K562 (cell line): ENCODE data around the gene DHRS13. TPM values are rescaled to one million over a fixed set of nuclear protein-coding genes. Genes with fewer than 3 reads are reported as not detected.
A peak's percentile ranks its signal among the peaks of the same experiment; 100 is the strongest.

Experiments
- ATAC-seq: fragments of 200-7000 bp; cut with Tn5 transposase; 3 replicates; pipeline ENCODE4 v1.9.1; 2020; ENCODE audit warnings: moderate library complexity
- BruUV-seq: library from RNA; stranded (reverse); fragments of 400-500 nt; replicated peaks from 2 replicates; lab custom pipeline; 2021; lab: Mats Ljungman, UMichigan
- CTCF ChIA-PET: fragments of 300-600 bp; formaldehyde crosslinking; extraction: SDS; loops from one replicate; lab custom pipeline; 2021; ENCODE audit warnings: low intra/inter-chr PET ratio; lab: Yijun Ruan, JAX
- POLR2A ChIA-PET: fragments of 300-600, 350-650 bp; sonication (Branson Sonifier 250); formaldehyde crosslinking; extraction: SDS; loops from one replicate; lab custom pipeline; 2021; ENCODE audit warnings: antibody characterized with exemption, inconsistent platforms; lab: Yijun Ruan, JAX
- DNase-seq, 4 experiments: peaks; one replicate each; pipeline versions ENCODE4 v3.0.0 to v3.0.0-alpha.2; 2011 to 2018; ENCODE audit warnings: low spot score in 3 of 4, mixed read lengths in 3 of 4; ENCODE audit errors: extremely low read depth in 1 of 4
- FAIRE-seq: peaks from 2 replicates; lab custom pipeline; 2011; peaks lifted over from hg19 to GRCh38; lab: Jason Lieb, UNC
- H2AFZ ChIP-seq: 2 replicates; pipeline ENCODE4 v1.6.0; 2011; ENCODE audit warnings: low read depth, low read length, control low read depth, inconsistent platforms
- H3K27ac ChIP-seq: fragments of 200-600 bp; 3 replicates; pipeline ENCODE4 v1.8.0; 2011; ENCODE audit warnings: low read depth, mild to moderate bottlenecking, control low read depth, inconsistent platforms, low read length, moderate library complexity, mixed read lengths; ENCODE audit errors: extremely low read depth
- H3K27me3 ChIP-seq, 2 experiments: fragments of 300-600 bp in 1 of 2; 2 replicates in 1 of 2; 3 replicates in 1 of 2; pipeline versions ENCODE4 v1.6.0 to v1.8.0; 2011; ENCODE audit warnings: inconsistent platforms in 2 of 2, low read length in 2 of 2, mild to moderate bottlenecking in 1 of 2, mixed read lengths in 1 of 2, moderate library complexity in 1 of 2; ENCODE audit not compliant: control insufficient read depth in 2 of 2, insufficient read depth in 2 of 2
- H3K36me3 ChIP-seq: fragments of 300-600 bp; 3 replicates; pipeline ENCODE4 v1.8.0; 2011; ENCODE audit warnings: mild to moderate bottlenecking, low read length, inconsistent platforms; ENCODE audit not compliant: control insufficient read depth, insufficient read depth
- H3K4me1 ChIP-seq, 2 experiments: fragments of 200-600 bp in 1 of 2; replicated peaks in 1 of 2; 2 replicates in 1 of 2; 3 replicates in 1 of 2; pipeline versions ENCODE4 v1.5.1 to v1.8.0; 2011; ENCODE audit warnings: inconsistent platforms in 2 of 2, low read length in 2 of 2, mild to moderate bottlenecking in 1 of 2, mixed read lengths in 1 of 2, moderate library complexity in 1 of 2; ENCODE audit not compliant: control insufficient read depth in 2 of 2, insufficient read depth in 2 of 2
- H3K4me2 ChIP-seq: 2 replicates; pipeline ENCODE4 v1.6.1; 2011; ENCODE audit warnings: low read length, control low read depth, inconsistent platforms, mixed read lengths; ENCODE audit not compliant: insufficient read depth
- H3K4me3 ChIP-seq: fragments of 200-600 bp; sonication (generic), shearing (Covaris generic); 2 replicates; pipeline ENCODE4 v1.5.1; 2016; ENCODE audit warnings: control low read depth, inconsistent platforms
- H3K79me2 ChIP-seq: fragments of 200-600 bp; 3 replicates; pipeline ENCODE4 v1.8.0; 2011; ENCODE audit warnings: low read length, inconsistent platforms; ENCODE audit not compliant: control insufficient read depth, insufficient read depth
- H3K9ac ChIP-seq, 2 experiments: 2 replicates each; pipeline versions ENCODE4 v1.6.0 to v1.6.1; 2011; ENCODE audit warnings: low read depth in 2 of 2, low read length in 2 of 2, control low read depth in 1 of 2, inconsistent platforms in 1 of 2, mild to moderate bottlenecking in 1 of 2, mixed read lengths in 1 of 2; ENCODE audit not compliant: insufficient read depth in 1 of 2
- H3K9me1 ChIP-seq: one replicate; pipeline ENCODE4 v1.6.0; 2011; ENCODE audit warnings: inconsistent platforms, mild to moderate bottlenecking, low read length, moderate library complexity; ENCODE audit not compliant: control insufficient read depth, insufficient read depth
- H3K9me3 ChIP-seq: replicated peaks from 2 replicates; pipeline ENCODE4 v1.5.1; 2011; ENCODE audit warnings: low read depth, low read length, inconsistent platforms; ENCODE audit not compliant: control insufficient read depth, insufficient read depth
- H4K20me1 ChIP-seq: replicated peaks from 2 replicates; pipeline ENCODE4 v1.6.1; 2011; ENCODE audit warnings: low read length, inconsistent platforms, mixed read lengths; ENCODE audit not compliant: control insufficient read depth, insufficient read depth
- BRD4 ChIP-seq: fragments of 200-600 bp; sonication (generic); IDR thresholded peaks from 2 replicates; pipeline ENCODE4 v1.6.1; 2017; ENCODE audit warnings: inconsistent platforms
- ELF2 ChIP-seq: fragments of 250-450 bp; sonication (Bioruptor Pico); IDR thresholded peaks from 2 replicates; pipeline ENCODE4 v1.5.0; 2021; ENCODE audit warnings: mild to moderate bottlenecking
- FOXK1 ChIP-seq: sonication (generic); formaldehyde crosslinking; IDR thresholded peaks from 2 replicates; pipeline ENCODE4 v1.8.0; 2022; ENCODE audit warnings: missing genetic modification reagents, mild to moderate bottlenecking, borderline replicate concordance
- FUS ChIP-seq: fragments of 200-400 bp; formaldehyde crosslinking; optimal IDR thresholded peaks from 2 replicates; pipeline ENCODE3; 2017; ENCODE audit warnings: low read depth, low read length
- HDAC2 ChIP-seq: fragments of 450-650 bp; IDR thresholded peaks from 2 replicates; pipeline ENCODE4 v1.6.1; 2016; ENCODE audit warnings: mild to moderate bottlenecking
- LEF1 ChIP-seq: fragments of 450-650 bp; IDR thresholded peaks from 2 replicates; pipeline ENCODE4 v1.6.1; 2016; ENCODE audit warnings: mild to moderate bottlenecking
- MLLT1 ChIP-seq, 2 experiments: fragments of 450-650 bp; IDR thresholded peaks; 2 replicates each; pipeline ENCODE4 v1.6.1; 2016
- NONO ChIP-seq, 2 experiments: fragments of 200-400 bp in 1 of 2; fragments of 450-650 bp in 1 of 2; formaldehyde crosslinking in 1 of 2; IDR thresholded peaks; 2 replicates each; pipeline ENCODE4 v1.6.1; 2017; ENCODE audit warnings: low read depth in 2 of 2, mild to moderate bottlenecking in 2 of 2, moderate library complexity in 2 of 2, low read length in 1 of 2
- TBL1XR1 ChIP-seq, 2 experiments: IDR thresholded peaks; 2 replicates each; pipeline ENCODE4 v1.6.1; 2012; ENCODE audit warnings: improper control_type of control experiment in 2 of 2, low read length in 2 of 2, mild to moderate bottlenecking in 1 of 2
- TEAD4 ChIP-seq, 2 experiments: sonication (generic) in 1 of 2; formaldehyde crosslinking in 1 of 2; IDR thresholded peaks; 2 replicates each; pipeline versions ENCODE4 v1.6.1 to v1.8.0; 2012 to 2022; ENCODE audit warnings: borderline replicate concordance in 1 of 2, inconsistent platforms in 1 of 2, low read length in 1 of 2, mild to moderate bottlenecking in 1 of 2, missing genetic modification reagents in 1 of 2
- ZFP36 ChIP-seq: fragments of 150-350 bp; IDR thresholded peaks from 2 replicates; pipeline ENCODE4 v1.6.1; 2018; ENCODE audit warnings: low read length, low read depth; ENCODE audit not compliant: partially characterized antibody
- WGBS: fragments of 100-300 bp; shearing (Covaris generic); methylation state at CpG from one replicate; pipeline ENCODE4 v1.1.6; 2016; ENCODE audit warnings: low coverage, mixed read lengths; ENCODE audit not compliant: insufficient coverage; ENCODE audit errors: missing lambda C conversion rate; 5-methylcytosine and 5-hydroxymethylcytosine counted together
- in situ Hi-C: fragments of 300-500 bp; cut with MboI; formaldehyde crosslinking; loops from 4 replicates; pipeline ENCODE4 v1.15.0; 2018; ENCODE audit warnings: inconsistent platforms, mixed read lengths
- intact Hi-C: fragments of 100-400 bp; cut with micrococcal nuclease; formaldehyde crosslinking; loops from 2 replicates; pipeline ENCODE4 v1.14.2; 2022
- polyA plus RNA-seq, 8 experiments: library from polyadenylated mRNA; depleted of rRNA in 4 of 8; stranded (reverse) in 5 of 8; unstranded in 3 of 8; fragments of >200 nt; fragmentation: Nextera tagmentation in 2 of 8; fragmentation: Illumina TruSeq in 1 of 8; extraction: Ambion mirVana in 2 of 8; extraction: Trizol in 1 of 8; gene quantifications; 2 replicates each; pipeline versions ENCODE4 v1.2.1 to v1.2.3, GENCODE V29; 2011 to 2014; ENCODE audit warnings: inconsistent platforms in 1 of 8, missing spikeins in 1 of 8
- total RNA-seq, 7 experiments: library from RNA; depleted of rRNA in 6 of 7; stranded (reverse); fragments of >200 nt in 6 of 7; fragmentation: Illumina TruSeq in 2 of 7; extraction: Trizol in 2 of 7; gene quantifications; 2 replicates each; pipeline versions ENCODE4 v1.2.1 to v1.2.3, GENCODE V29; 2011 to 2021; ENCODE audit warnings: low replicate concordance in 1 of 7
- TF ChIP-seq, protein P1 (sequence below), 2 experiments: fragments of 450-650 bp; IDR thresholded peaks; 2 replicates each; pipeline ENCODE4 v1.6.1; 2018; ENCODE audit warnings: mild to moderate bottlenecking in 2 of 2, low read depth in 1 of 2; ENCODE audit not compliant: partially characterized antibody in 2 of 2

DHRS13 gene
- total and polyA plus RNA-seq, 9 of the 15 experiments (the other 6 are each of a cell fraction or from before 2014, with no cell fraction given): 0.32 to 52.3 (median 34.3) TPM; not detected in 1

DNA sequence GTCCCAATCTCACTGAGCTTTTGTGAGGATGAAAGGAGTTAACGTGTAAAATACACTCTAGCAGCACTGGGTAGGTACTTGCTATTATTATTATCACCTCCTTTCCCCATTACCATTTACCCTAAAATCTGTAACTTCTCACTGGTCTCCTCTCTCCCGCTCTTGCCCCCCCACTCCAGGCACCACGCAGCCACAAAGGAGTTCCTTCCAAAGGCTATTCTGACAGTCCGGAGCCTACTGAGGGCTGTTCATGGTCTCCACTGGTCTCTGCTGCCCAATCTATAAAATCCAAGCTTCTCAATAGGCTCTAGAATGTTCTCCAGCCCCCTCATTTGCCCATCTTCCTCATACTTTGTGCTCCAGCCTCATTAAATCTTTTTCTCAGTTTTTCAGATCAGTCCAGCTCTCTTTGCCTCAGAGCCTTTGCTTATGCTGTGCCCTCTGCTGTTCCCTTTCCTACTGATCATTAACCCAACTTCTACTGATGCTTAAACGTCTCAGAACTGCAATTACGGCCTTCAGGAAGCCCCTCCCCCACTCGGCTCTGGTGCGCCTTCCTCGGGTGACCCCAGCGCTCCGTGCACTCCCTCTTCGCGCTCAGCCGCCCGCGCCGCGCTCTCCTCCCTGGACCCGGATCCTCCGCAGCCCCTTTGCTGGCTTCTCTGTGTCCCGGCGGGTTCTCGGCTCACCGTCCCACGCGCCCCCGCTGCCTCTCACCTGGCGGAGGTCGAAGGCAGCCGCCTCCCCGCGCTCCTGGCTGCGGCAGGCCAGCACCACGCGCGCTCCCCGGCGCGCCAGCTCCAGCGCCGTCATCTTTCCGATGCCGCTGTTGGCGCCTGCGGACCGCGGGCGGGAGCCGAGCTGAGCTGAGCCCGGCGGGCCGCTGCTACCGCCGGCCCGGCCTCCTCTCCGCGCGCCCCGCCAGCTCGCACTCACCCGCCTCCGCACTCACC is 737 bp downstream of the DHRS13 start:
- Histone ChIP-seq H2AFZ (peak overlapping the region; percentile 84), H3K4me3 (peak overlapping the region; percentile 81), H3K79me2 (peaks cover 48% of the 10 kb centered on the region), H3K27me3 (no peaks in the 10 kb centered on the region), H3K9me3 (no peaks in the 10 kb centered on the region), H3K4me2 (peak overlapping the region; percentile 92), H3K9ac (peak overlapping the region; percentile 89 to 91), H3K36me3 (peaks cover 56% of the 10 kb centered on the region), H3K4me1 (peaks cover 64 to 71% of the 10 kb centered on the region in 2 experiments), H3K27ac (peak overlapping the region; percentile 85), H4K20me1 (0 out of 2 replicates have a peak, but pooled peaks cover 3% of the 10 kb centered on the region), H3K9me1 (no peaks in the 10 kb centered on the region)
- BruUV-seq: no TSS peak
- ChIA-PET CTCF (interaction anchor here (1.1 to 2.4 kb wide), 2 partner anchors 152 to 175 kb away, joined by 3 to 14 read pairs; partner anchors contain the start of gene TLCD1), POLR2A (interaction anchor here (0.6 to 2.4 kb wide), 10 partner anchors 9 to 225 kb away, joined by 3 to 9 read pairs (median 4); partner anchors contain the start of gene TLCD1)
- intact Hi-C loops (loop anchor here (2.0 to 10.0 kb wide), 6 partner anchors 40 to 307 kb away; partner anchors contain the start of genes PHF12, SPAG5 and TLCD1), in situ Hi-C loops (no loop called here)
- DNase-seq (peak; percentile 67 to 80 (median 76)), ATAC-seq (peak; percentile 50), FAIRE-seq (no peak)
- under 1% methylated on average over 60 of the region's 62 CpGs for WGBS
- no peak for TF ChIP-seq NONO (IDR thresholded peaks at IDR 0.05; ENCODE audit: low read depth in 2 of 2, low read length in 1 of 2)
- peak; percentile 88 for TF ChIP-seq HDAC2
- peak; percentile 14 for TF ChIP-seq ZFP36
- TF ChIP-seq TEAD4 (IDR thresholded peaks at IDR 0.05; ENCODE audit: low read length): no peak
- 0 out of 2 replicates have a peak, but pooled peaks have one; percentile 6 for TF ChIP-seq TEAD4 (CRISPR knock-in tag; IDR thresholded peaks at IDR 0.05; ENCODE audit: borderline replicate concordance)
- peak; percentile 68 to 75; a peak in 2 of 4 replicates for TF ChIP-seq MLLT1 (IDR thresholded peaks at IDR 0.05)
- TF ChIP-seq TBL1XR1 (IDR thresholded peaks at IDR 0.05; ENCODE audit: low read length in 2 of 2): 0 out of 4 replicates have a peak, but pooled peaks of 1 of the 2 experiments have one; percentile 40
- peak; percentile 78; the same call in 1 of the 2 replicates for TF ChIP-seq BRD4
- TF ChIP-seq, protein P1, sequence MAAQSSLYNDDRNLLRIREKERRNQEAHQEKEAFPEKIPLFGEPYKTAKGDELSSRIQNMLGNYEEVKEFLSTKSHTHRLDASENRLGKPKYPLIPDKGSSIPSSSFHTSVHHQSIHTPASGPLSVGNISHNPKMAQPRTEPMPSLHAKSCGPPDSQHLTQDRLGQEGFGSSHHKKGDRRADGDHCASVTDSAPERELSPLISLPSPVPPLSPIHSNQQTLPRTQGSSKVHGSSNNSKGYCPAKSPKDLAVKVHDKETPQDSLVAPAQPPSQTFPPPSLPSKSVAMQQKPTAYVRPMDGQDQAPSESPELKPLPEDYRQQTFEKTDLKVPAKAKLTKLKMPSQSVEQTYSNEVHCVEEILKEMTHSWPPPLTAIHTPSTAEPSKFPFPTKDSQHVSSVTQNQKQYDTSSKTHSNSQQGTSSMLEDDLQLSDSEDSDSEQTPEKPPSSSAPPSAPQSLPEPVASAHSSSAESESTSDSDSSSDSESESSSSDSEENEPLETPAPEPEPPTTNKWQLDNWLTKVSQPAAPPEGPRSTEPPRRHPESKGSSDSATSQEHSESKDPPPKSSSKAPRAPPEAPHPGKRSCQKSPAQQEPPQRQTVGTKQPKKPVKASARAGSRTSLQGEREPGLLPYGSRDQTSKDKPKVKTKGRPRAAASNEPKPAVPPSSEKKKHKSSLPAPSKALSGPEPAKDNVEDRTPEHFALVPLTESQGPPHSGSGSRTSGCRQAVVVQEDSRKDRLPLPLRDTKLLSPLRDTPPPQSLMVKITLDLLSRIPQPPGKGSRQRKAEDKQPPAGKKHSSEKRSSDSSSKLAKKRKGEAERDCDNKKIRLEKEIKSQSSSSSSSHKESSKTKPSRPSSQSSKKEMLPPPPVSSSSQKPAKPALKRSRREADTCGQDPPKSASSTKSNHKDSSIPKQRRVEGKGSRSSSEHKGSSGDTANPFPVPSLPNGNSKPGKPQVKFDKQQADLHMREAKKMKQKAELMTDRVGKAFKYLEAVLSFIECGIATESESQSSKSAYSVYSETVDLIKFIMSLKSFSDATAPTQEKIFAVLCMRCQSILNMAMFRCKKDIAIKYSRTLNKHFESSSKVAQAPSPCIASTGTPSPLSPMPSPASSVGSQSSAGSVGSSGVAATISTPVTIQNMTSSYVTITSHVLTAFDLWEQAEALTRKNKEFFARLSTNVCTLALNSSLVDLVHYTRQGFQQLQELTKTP (IDR thresholded peaks at IDR 0.05; ENCODE audit: low read depth in 1 of 2, partially characterized antibody in 2 of 2): peak in 1 of 2 experiments; percentile 46
- TF ChIP-seq FOXK1 (CRISPR knock-in tag): no peak
- peak; percentile 48 for TF ChIP-seq FUS
- TF ChIP-seq ELF2 (CRISPR knock-in tag): no peak
- peak; percentile 20; the same call in 1 of the 2 replicates for TF ChIP-seq LEF1
